Neural progenitor cell (in vitro differentiated cells): ENCODE data around the gene GPR39. TPM values are rescaled to one million over a fixed set of nuclear protein-coding genes. Genes with fewer than 3 reads are reported as not detected.

Experiments used
- DNase-seq: peaks from one replicate; pipeline ENCODE4 v3.0.0-alpha.2; 2016; ENCODE audit warnings: low spot score
- H2AFZ ChIP-seq: fragments of 200-600 bp; sonication (generic); replicated peaks from 2 replicates; pipeline ENCODE4 v1.6.1; 2016; ENCODE audit warnings: antibody characterized with exemption
- H3F3A ChIP-seq: fragments of 200-600 bp; sonication (generic); 2 replicates; pipeline ENCODE4 v1.6.1; 2016; ENCODE audit warnings: antibody characterized with exemption, low read depth
- H3K27ac ChIP-seq: fragments of 200-600 bp; sonication (generic); 2 replicates; pipeline ENCODE4 v1.5.1; 2016; ENCODE audit warnings: mild to moderate bottlenecking
- H3K27me3 ChIP-seq: fragments of 200-600 bp; sonication (generic); 2 replicates; pipeline ENCODE4 v1.6.1; 2016; ENCODE audit warnings: mild to moderate bottlenecking, moderate library complexity
- H3K36me3 ChIP-seq: fragments of 200-600 bp; sonication (generic); 2 replicates; pipeline ENCODE4 v1.5.1; 2016
- H3K4me1 ChIP-seq: fragments of 200-600 bp; sonication (generic); 2 replicates; pipeline ENCODE4 v1.6.1; 2016; ENCODE audit warnings: mixed run types
- H3K4me2 ChIP-seq: fragments of 200-600 bp; sonication (generic); 2 replicates; pipeline ENCODE4 v1.6.1; 2016
- H3K4me3 ChIP-seq: fragments of 200-600 bp; sonication (generic); 2 replicates; pipeline ENCODE4 v1.5.1; 2016
- H3K79me2 ChIP-seq: fragments of 200-600 bp; sonication (generic); 2 replicates; pipeline ENCODE4 v1.6.1; 2016; ENCODE audit warnings: low read depth
- H3K9ac ChIP-seq: fragments of 200-600 bp; sonication (generic); 2 replicates; pipeline ENCODE4 v1.6.1; 2016
- H3K9me3 ChIP-seq: fragments of 200-600 bp; sonication (generic); 2 replicates; pipeline ENCODE4 v1.5.1; 2016; ENCODE audit warnings: low read depth
- H4K20me1 ChIP-seq: fragments of 200-600 bp; sonication (generic); 2 replicates; pipeline ENCODE4 v1.6.1; 2016; ENCODE audit warnings: low read depth
- H3K27ac Mint-ChIP-seq: 3 replicates; pipeline ENCODE4 v1.8.0; 2021; ENCODE audit warnings: mixed read lengths
- H3K27me3 Mint-ChIP-seq: 2 replicates; pipeline ENCODE4 v1.8.0; 2022; ENCODE audit warnings: low read depth, mild to moderate bottlenecking, inconsistent platforms, moderate library complexity, mixed read lengths; ENCODE audit not compliant: insufficient read depth
- H3K36me3 Mint-ChIP-seq: 3 replicates; pipeline ENCODE4 v1.8.0; 2021; ENCODE audit warnings: mixed read lengths
- H3K4me1 Mint-ChIP-seq: 3 replicates; pipeline ENCODE4 v1.8.0; 2021; ENCODE audit warnings: mixed read lengths
- H3K4me3 Mint-ChIP-seq: 3 replicates; pipeline ENCODE4 v1.8.0; 2021; ENCODE audit warnings: mild to moderate bottlenecking, moderate library complexity, mixed read lengths
- H3K9me3 Mint-ChIP-seq: 3 replicates; pipeline ENCODE4 v1.8.0; 2020; ENCODE audit warnings: mixed read lengths
- EZH2 ChIP-seq: fragments of 200-600 bp; sonication (generic); IDR thresholded peaks from 2 replicates; pipeline ENCODE4 v1.6.1; 2017; ENCODE audit warnings: antibody characterized with exemption, mild to moderate bottlenecking, moderate library complexity
- EZH2phosphoT487 ChIP-seq: fragments of 200-600 bp; sonication (generic); IDR thresholded peaks from 2 replicates; pipeline ENCODE4 v1.6.1; 2017; ENCODE audit warnings: antibody characterized with exemption
- total RNA-seq: library from RNA; depleted of rRNA; stranded (reverse); fragments of >200 nt; gene quantifications from 2 replicates; pipeline ENCODE4 v1.2.3, GENCODE V29; 2015; ENCODE audit warnings: low replicate concordance
- TF ChIP-seq, protein P1 (sequence below): fragments of 200-600 bp; sonication (generic); IDR thresholded peaks from 2 replicates; pipeline ENCODE4 v1.5.1; 2017; ENCODE audit warnings: antibody characterized with exemption, mild to moderate bottlenecking

GPR39 gene
- total RNA-seq, 1 donor from 2014 or later, result 0.28 TPM

DNA sequence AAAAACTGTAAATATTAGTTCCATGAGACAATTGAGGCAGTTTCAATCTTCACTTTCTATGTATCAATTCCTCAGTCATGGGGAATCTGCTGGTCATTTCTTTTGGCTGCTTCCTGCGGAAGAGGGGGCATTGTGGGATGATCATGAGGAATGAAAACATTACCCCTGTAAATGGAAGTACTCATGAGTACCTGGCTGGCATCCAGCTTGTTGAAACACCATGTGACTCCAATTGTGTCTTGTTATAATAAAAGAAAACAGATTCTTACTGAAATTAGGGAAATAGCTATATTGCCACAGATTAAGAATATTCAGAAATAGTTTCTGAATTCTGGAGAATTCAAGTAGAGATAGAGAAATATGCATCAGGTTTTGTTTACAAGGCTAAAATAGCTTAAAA is 41.6 kb upstream of the GPR39 start:
- H3K36me3 ChIP-seq, result no peaks in the 10 kb centered on the region
- H3K79me2 ChIP-seq, result no peaks in the 10 kb centered on the region
- H3K27ac Mint-ChIP-seq, result no peak overlapping the region
- H3F3A ChIP-seq, result no peaks in the 10 kb centered on the region
- no peaks in the 10 kb centered on the region for H3K9me3 ChIP-seq
- H3K27ac ChIP-seq, result no peak overlapping the region
- no peak overlapping the region for H2AFZ ChIP-seq
- H3K4me1 Mint-ChIP-seq, result no peaks in the 10 kb centered on the region
- no peaks in the 10 kb centered on the region for H3K27me3 Mint-ChIP-seq
- H3K36me3 Mint-ChIP-seq, result no peaks in the 10 kb centered on the region
- H3K4me3 Mint-ChIP-seq, result no peak overlapping the region
- peaks cover 7% of the 10 kb centered on the region for H3K9me3 Mint-ChIP-seq
- no peak overlapping the region for H3K4me2 ChIP-seq
- no peaks in the 10 kb centered on the region for H4K20me1 ChIP-seq
- H3K9ac ChIP-seq, result no peak overlapping the region
- no peak overlapping the region for H3K4me3 ChIP-seq
- no peaks in the 10 kb centered on the region for H3K27me3 ChIP-seq
- H3K4me1 ChIP-seq, result no peaks in the 10 kb centered on the region
- DNase-seq, result no peak
- no peak for TF ChIP-seq EZH2phosphoT487

DNA sequence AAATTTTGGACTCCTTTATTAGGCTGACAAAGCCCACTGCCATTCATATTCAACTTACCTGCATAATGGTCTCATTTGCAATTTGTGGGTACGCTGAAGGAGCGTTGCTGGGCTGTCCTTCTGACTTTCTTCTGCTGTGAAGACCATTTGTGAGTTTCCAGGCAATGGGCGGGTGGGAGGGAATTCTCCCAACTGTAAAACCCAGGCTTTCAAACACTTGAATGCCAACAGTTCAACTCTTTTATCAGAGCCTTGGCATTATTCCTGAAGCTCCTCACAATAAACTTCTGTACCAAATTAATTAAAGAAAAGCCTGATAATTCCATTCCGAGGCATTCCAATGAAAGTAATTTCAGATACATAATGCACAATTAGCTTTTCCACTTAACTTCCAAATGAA is 35.2 kb upstream of the GPR39 start:
- no peak overlapping the region for H3K9ac ChIP-seq
- no peaks in the 10 kb centered on the region for H4K20me1 ChIP-seq
- no peak overlapping the region for H2AFZ ChIP-seq
- H3K4me3 ChIP-seq, result no peak overlapping the region
- H3K9me3 ChIP-seq, result no peaks in the 10 kb centered on the region
- no peak overlapping the region for H3K27ac Mint-ChIP-seq
- TF ChIP-seq, protein P1, sequence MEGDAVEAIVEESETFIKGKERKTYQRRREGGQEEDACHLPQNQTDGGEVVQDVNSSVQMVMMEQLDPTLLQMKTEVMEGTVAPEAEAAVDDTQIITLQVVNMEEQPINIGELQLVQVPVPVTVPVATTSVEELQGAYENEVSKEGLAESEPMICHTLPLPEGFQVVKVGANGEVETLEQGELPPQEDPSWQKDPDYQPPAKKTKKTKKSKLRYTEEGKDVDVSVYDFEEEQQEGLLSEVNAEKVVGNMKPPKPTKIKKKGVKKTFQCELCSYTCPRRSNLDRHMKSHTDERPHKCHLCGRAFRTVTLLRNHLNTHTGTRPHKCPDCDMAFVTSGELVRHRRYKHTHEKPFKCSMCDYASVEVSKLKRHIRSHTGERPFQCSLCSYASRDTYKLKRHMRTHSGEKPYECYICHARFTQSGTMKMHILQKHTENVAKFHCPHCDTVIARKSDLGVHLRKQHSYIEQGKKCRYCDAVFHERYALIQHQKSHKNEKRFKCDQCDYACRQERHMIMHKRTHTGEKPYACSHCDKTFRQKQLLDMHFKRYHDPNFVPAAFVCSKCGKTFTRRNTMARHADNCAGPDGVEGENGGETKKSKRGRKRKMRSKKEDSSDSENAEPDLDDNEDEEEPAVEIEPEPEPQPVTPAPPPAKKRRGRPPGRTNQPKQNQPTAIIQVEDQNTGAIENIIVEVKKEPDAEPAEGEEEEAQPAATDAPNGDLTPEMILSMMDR, result no peak
- TF ChIP-seq EZH2phosphoT487 (no peak), EZH2 (no peak)
- DNase-seq, result no peak
- peaks cover 13% of the 10 kb centered on the region for H3K9me3 Mint-ChIP-seq
- no peaks in the 10 kb centered on the region for H3K4me1 Mint-ChIP-seq
- no peaks in the 10 kb centered on the region for H3K79me2 ChIP-seq
- no peaks in the 10 kb centered on the region for H3K36me3 ChIP-seq
- no peaks in the 10 kb centered on the region for H3K36me3 Mint-ChIP-seq
- H3K4me3 Mint-ChIP-seq, result no peak overlapping the region
- peaks cover 3% of the 10 kb centered on the region for H3K27me3 Mint-ChIP-seq
- H3F3A ChIP-seq, result no peaks in the 10 kb centered on the region
- no peak overlapping the region for H3K27ac ChIP-seq
- H3K4me1 ChIP-seq, result peaks cover 18% of the 10 kb centered on the region
- no peak overlapping the region for H3K4me2 ChIP-seq
- H3K27me3 ChIP-seq, result no peaks in the 10 kb centered on the region

DNA sequence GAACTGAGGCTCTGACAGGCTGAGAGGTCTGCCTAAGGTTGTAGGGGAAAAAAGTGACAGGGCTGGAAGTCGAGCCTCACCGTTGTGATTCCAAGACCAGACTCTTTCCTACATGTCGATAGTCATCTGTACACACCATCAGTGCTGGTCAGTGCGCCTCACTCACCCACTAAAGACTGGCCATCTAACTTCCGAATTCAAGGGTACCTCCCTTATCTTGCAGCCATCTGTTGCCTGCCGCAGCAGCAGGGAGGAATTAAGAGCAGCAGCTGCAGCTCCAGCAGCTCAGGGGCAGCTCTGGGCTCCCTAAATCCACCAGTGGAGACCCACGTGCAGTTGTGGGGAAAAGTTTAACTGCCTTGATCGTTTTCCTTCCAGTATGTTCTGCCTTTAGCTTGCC is 32.6 kb upstream of the GPR39 start:
- H3K9ac ChIP-seq, result no peak overlapping the region
- H3K27ac ChIP-seq, result no peak overlapping the region
- H3F3A ChIP-seq, result no peaks in the 10 kb centered on the region
- no peaks in the 10 kb centered on the region for H4K20me1 ChIP-seq
- Mint-ChIP-seq H3K9me3 (peaks cover 13% of the 10 kb centered on the region), H3K27ac (no peak overlapping the region), H3K27me3 (peaks cover 3% of the 10 kb centered on the region), H3K4me1 (no peaks in the 10 kb centered on the region), H3K4me3 (no peak overlapping the region), H3K36me3 (no peaks in the 10 kb centered on the region)
- peaks cover 18% of the 10 kb centered on the region for H3K4me1 ChIP-seq
- H3K4me2 ChIP-seq, result no peak overlapping the region
- no peaks in the 10 kb centered on the region for H3K27me3 ChIP-seq
- H3K9me3 ChIP-seq, result no peaks in the 10 kb centered on the region
- DNase-seq, result peak; percentile 18
- TF ChIP-seq, protein P1, result no peak
- TF ChIP-seq EZH2phosphoT487, result no peak
- no peak for TF ChIP-seq EZH2
- H2AFZ ChIP-seq, result no peak overlapping the region
- no peaks in the 10 kb centered on the region for H3K36me3 ChIP-seq
- no peaks in the 10 kb centered on the region for H3K79me2 ChIP-seq
- no peak overlapping the region for H3K4me3 ChIP-seq

DNA sequence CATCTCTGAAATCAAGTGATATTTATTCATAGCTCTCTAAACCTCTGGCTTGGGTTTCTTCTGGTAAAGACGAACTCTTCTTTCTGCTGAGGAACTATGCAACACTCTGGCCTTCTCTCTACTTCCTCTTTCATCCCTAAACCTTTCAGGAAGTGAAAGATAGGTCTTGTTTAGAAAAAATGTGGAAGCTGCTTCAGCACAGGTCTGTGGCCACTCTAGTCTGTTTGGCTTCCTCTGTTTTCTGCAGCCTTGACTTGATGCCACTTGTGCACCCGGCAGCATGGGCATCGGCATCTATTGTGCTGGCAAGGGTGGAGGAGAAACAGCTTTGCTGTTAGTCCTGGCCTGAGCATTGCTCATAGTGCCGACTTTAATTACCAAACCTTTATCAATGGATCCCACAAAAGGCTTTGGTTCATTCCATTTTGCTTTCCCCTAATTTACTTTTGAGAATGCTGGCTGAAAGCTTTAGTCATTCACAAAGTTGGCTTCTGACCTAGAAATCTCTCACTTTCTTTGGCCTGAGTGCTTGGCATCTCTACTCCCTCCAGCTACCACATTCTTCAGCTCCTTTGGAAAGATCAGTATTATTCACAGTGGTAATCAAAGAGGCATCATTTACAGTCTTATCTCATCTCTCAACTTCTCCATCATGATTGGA is 32.0 kb upstream of the GPR39 start:
- peaks cover 3% of the 10 kb centered on the region for H3K27me3 Mint-ChIP-seq

More for the DNA sequence above, 32.0 kb upstream of the GPR39 start:
- Histone ChIP-seq H4K20me1 (no peaks in the 10 kb centered on the region), H3K4me1 (peaks cover 18% of the 10 kb centered on the region), H3K4me3 (no peak overlapping the region), H2AFZ (no peak overlapping the region), H3K36me3 (no peaks in the 10 kb centered on the region), H3K9me3 (no peaks in the 10 kb centered on the region), H3K79me2 (no peaks in the 10 kb centered on the region), H3K9ac (no peak overlapping the region), H3K4me2 (no peak overlapping the region), H3K27me3 (no peaks in the 10 kb centered on the region), H3K27ac (no peak overlapping the region), H3F3A (no peaks in the 10 kb centered on the region)
- no peak overlapping the region for H3K27ac Mint-ChIP-seq
- H3K36me3 Mint-ChIP-seq, result no peaks in the 10 kb centered on the region
- no peak for DNase-seq
- no peak for TF ChIP-seq EZH2
- TF ChIP-seq, protein P1, result no peak
- TF ChIP-seq EZH2phosphoT487, result no peak
- H3K4me1 Mint-ChIP-seq, result no peaks in the 10 kb centered on the region
- H3K4me3 Mint-ChIP-seq, result no peak overlapping the region
- peaks cover 9% of the 10 kb centered on the region for H3K9me3 Mint-ChIP-seq
